Stimulated activated CD8-positive, alpha-beta memory T cell treated with anti-CD3 and anti-CD28 coated beads, Interleukin-12 subunit alpha, Interleukin-12 subunit beta, amount 100 ng/mL, for 1 hour (primary cell): Measurements from ENCODE around the gene PPFIBP2.

Experiments
- DNase-seq: peaks from one replicate; pipeline ENCODE4 v3.0.0-alpha.2; 2020; ENCODE audit warnings: low read depth

PPFIBP2 gene

GRCh38 chr11:7579361-7579791 lies 65.6 kb downstream of the PPFIBP2 start:
- DNase-seq: no peak

DNA sequence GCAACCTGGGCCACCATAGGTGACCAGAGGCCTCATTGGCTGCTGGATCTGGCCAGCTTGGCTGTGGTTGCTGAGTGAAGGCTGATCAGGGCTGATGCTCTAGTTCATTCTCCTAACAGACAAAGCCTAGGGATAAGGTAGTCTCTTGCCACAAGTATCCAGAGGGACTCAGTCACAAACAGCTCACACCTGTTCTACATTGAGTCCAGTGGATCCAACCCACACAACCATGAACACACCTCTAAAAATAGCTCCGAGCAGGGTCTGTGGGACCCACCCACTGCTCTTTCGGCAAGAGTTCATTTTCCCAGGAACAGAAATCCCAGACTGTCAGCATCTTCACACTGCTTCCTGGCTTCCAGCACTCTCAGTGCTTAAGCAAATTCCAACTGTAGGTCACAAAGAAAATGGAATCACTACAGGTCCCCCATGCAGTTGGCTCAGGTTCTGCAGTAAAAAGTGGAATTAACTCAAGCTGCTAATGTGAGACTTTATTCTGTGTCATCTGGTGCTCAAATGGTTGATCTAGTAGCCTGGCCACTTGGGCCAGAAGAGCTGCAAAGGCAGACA lies 67.3 kb downstream of the PPFIBP2 start:
- DNase-seq: no peak

DNA sequence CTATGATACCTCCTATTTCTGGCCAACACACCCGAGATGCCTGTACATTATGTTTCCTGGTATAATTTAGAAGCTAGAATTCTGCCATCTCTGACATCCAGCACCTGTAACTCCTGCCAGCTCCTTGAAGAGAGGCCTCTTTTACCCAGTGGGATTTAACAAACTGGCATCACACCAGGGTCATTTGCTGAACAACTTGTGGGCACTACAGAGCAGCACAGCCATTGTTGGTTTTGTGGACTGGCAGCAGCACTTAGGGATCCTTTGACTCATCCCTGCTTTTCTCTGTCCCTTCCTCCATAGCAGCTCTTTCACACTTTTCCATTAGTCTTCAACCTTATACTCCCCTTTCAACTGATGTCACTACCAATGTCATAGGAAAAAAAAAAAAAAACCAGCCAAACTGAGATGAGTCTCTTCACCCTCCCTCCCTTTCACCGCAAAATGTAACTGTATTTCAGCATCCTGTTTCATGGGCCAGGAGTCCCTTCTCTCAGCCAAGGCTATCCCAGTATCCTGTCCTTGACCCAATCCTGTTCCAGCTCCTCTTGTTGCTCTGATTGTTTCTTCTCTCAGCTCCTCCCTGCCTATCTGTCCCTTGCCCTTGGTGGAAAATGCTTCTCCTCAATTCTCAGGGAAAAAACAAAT lies 68.7 kb downstream of the PPFIBP2 start:
- no peak for DNase-seq

GRCh38 chr11:7583248-7583647 lies 69.4 kb downstream of the PPFIBP2 start:
- DNase-seq: no peak

DNA sequence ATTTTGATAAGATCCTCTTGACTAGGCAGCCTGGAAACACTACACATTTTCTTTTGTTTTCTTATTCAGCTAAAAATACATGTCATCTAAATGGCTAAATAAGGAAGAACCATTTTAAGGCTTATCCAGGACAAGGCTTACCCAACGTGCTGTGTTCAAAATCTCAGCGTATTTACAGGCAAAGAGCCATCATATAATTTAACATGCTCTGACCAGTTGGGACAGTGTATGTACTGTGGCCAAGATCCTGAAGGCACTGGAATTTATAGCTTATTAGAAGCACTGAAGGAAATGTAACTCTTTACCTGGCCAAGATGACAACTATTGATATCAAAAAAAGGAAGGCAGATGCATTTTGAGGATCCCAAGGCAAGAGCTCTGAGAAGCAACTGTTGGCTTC lies 71.1 kb downstream of the PPFIBP2 start:
- no peak for DNase-seq

GRCh38 chr11:7585816-7586215 lies 72.0 kb downstream of the PPFIBP2 start:
- DNase-seq: no peak

DNA sequence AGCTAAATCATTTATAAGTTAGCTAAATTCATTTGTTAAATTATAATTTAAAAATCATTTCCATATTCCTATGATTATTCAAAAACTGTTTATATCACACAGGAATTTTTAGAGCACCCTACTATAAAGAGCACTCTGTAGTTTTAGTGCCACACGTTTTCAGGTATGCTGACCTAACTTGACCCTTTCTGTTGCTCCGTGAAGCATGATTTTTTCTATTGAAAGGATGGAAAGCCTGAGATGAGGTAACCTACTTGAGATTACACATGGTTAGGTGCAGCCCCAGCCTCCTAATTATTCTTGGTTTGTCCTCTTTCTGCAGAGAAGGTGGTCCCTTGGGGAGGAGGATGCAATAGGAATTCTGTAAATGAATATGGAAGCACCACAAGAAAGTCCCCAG lies 72.6 kb downstream of the PPFIBP2 start:
- no peak for DNase-seq

GRCh38 chr11:7587712-7588111 lies 73.9 kb downstream of the PPFIBP2 start:
- DNase-seq: no peak

GRCh38 chr11:7589861-7590260 lies 76.1 kb downstream of the PPFIBP2 start:
- DNase-seq: no peak

GRCh38 chr11:7590529-7590928 lies 76.7 kb downstream of the PPFIBP2 start:
- DNase-seq: no peak

GRCh38 chr11:7591107-7591894 lies 77.5 kb downstream of the PPFIBP2 start:
- DNase-seq: no peak

- no peak for DNase-seq
Observed at GRCh38 chr11:7591987-7592386, 78.2 kb downstream of the PPFIBP2 start.

DNA sequence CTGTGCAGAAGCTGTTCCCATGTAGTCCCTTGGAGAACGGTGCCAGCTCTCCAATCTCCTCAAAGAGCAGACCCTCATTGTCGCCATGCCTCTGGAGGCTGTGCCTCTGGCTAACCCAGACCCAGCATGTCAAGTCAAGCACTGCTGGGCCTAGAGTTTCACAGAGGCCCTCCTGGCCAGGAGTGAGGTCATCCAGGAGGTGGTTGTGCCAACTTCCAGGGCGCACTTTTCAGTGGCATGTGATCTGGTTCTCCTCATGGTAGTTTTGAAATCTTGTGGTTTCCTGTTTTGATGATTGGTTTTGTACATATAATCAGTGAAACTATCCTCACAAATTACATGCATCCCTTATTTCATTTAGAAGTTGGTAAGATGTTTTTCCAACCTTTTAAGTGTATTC lies 78.9 kb downstream of the PPFIBP2 start:
- no peak for DNase-seq

GRCh38 chr11:7593481-7593880 lies 79.7 kb downstream of the PPFIBP2 start:
- no peak for DNase-seq

GRCh38 chr11:7595016-7595866 lies 81.4 kb downstream of the PPFIBP2 start:
- no peak for DNase-seq

DNA sequence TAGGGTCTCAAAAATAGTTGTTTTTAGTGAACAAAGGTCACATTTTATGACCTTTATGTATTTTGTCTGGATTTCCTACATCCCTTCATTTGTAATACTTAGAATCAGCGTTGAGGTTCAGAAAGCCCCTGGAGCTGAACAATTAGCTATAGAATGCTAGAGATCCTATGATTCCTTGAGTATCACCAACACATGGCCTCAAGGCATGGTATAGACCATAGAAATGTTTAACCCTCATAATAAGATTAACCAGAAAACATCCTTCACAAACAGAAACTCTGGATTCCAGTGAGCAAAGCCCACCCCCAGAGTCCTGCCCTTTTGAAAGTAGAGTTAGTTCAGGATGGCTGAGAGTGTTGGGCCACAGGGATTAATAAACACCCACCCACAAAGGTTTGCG lies 82.2 kb downstream of the PPFIBP2 start:
- DNase-seq: no peak

- DNase-seq: no peak
Observed at GRCh38 chr11:7596975-7597391, 83.2 kb downstream of the PPFIBP2 start.

- no peak for DNase-seq
Observed at GRCh38 chr11:7597620-7598019, 83.8 kb downstream of the PPFIBP2 start.

DNA sequence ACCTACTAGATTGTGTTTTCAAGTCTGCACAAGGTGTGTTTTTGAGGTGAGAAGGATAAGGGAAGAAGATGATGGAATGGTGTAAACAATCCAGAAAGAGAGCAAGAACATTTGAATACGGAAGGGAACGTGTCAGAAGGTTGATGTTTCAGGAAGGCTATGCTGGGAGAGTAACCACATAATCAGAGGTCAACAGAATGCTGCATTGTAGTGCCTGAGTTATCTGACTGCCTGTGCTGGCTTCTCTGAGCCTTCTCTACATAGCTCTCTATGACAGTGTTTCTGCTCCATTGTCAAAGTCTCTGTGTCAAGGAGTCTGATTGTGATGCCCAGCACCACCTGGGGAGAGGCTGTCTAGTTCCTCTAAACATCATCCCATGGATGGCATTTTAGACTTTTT lies 85.4 kb downstream of the PPFIBP2 start:
- DNase-seq: no peak

- no peak for DNase-seq
Observed at GRCh38 chr11:7600205-7600775, 86.5 kb downstream of the PPFIBP2 start.

DNA sequence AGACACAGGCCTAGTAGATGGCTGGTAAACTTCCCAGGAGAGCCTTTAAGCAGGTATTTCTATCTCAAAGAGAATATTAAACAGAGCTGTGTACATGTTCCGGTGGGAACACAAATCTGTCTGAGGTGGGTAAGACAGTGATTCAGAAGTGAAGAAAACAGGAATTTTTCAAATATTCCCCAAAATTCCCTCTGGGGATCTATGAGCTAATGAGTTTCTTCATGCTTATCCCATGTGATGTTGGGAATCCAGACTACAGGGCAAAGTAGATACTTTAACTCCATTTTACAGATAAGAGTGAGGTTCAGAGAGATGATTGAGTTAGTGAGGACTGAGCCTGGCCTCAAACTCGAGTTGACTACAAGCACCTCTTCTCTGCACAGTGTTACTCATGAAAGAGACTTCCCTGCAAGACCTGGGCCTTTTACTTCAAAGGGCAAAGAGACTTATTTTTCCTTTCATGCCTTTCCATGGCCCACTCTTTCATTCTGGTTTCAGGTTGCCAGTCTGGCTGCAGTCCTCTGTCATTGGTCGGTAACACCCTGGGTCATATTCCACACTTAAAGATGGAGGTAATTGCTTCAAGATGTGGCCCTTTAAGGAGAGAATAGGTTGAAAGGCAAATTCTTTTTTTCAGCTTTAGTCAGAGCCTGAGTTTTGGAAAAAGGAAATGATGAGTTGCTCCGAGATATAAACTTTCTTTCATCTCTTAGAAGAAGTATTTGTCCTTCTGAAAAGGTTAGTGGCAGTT lies 89.4 kb downstream of the PPFIBP2 start:
- no peak for DNase-seq
